HepG2 (cell line): ENCODE measurements around the gene NR2F6. TPM values are rescaled to one million over a fixed set of nuclear protein-coding genes. Genes with fewer than 3 reads are reported as not detected.

Experiments used
- GMEB2 ChIP-seq: IDR thresholded peaks from 2 replicates; pipeline ENCODE4 v1.6.1; 2016; ENCODE audit warnings: missing biosample characterization, missing genetic modification reagents, low read depth
- KIAA2018 ChIP-seq: sonication (generic); formaldehyde crosslinking; IDR thresholded peaks from 2 replicates; pipeline ENCODE4 v1.5.0; 2020; ENCODE audit warnings: mild to moderate bottlenecking, missing genetic modification reagents, borderline replicate concordance
- PRDM15 ChIP-seq: sonication (generic); formaldehyde crosslinking; IDR thresholded peaks from 2 replicates; pipeline ENCODE4 v1.4.0; 2020; ENCODE audit warnings: missing genetic modification reagents
- ZNF138 ChIP-seq: sonication (generic); formaldehyde crosslinking; IDR thresholded peaks from 2 replicates; pipeline ENCODE4 v1.5.0; 2020; ENCODE audit warnings: mild to moderate bottlenecking, low read depth, missing genetic modification reagents
- ZNF670 ChIP-seq: sonication (generic); formaldehyde crosslinking; IDR thresholded peaks from 2 replicates; pipeline ENCODE4 v1.8.0; 2022; ENCODE audit warnings: mild to moderate bottlenecking, missing genetic modification reagents, borderline replicate concordance
- polyA plus RNA-seq, 8 experiments: library from polyadenylated mRNA; depleted of rRNA in 3 of 8; stranded (reverse) in 7 of 8; unstranded in 1 of 8; fragments of >200 nt; fragmentation: Illumina TruSeq in 4 of 8; extraction: Trizol in 4 of 8; gene quantifications; 2 replicates each; pipeline versions ENCODE4 v1.2.1 to v1.2.3, GENCODE V29; 2011 to 2016; ENCODE audit warnings: low read depth in 4 of 8, missing spikeins in 1 of 8, mixed read lengths in 1 of 8; ENCODE audit not compliant: insufficient read depth in 1 of 8
- total RNA-seq, 5 experiments: library from RNA; depleted of rRNA; stranded (reverse); fragments of >200 nt; fragmentation: Illumina TruSeq; extraction: Trizol; gene quantifications; 2 replicates each; pipeline ENCODE4 v1.2.3, GENCODE V29; 2016; ENCODE audit warnings: low read depth in 1 of 5
- TF ChIP-seq, protein P1 (sequence below): sonication (generic); formaldehyde crosslinking; IDR thresholded peaks from 2 replicates; pipeline ENCODE4 v1.5.0; 2020; ENCODE audit warnings: missing genetic modification reagents
- TF ChIP-seq, protein P2 (sequence below): sonication (generic); formaldehyde crosslinking; IDR thresholded peaks from 2 replicates; pipeline ENCODE4 v1.8.0; 2023; ENCODE audit warnings: mild to moderate bottlenecking, missing genetic modification reagents

NR2F6 gene
- total and polyA plus RNA-seq, 2 of the 13 experiments (the other 11 are each of a cell fraction or from before 2014, with no cell fraction given) = 30.9 to 72.4 TPM

- TF ChIP-seq PRDM15 = no peak
- TF ChIP-seq, protein P1, sequence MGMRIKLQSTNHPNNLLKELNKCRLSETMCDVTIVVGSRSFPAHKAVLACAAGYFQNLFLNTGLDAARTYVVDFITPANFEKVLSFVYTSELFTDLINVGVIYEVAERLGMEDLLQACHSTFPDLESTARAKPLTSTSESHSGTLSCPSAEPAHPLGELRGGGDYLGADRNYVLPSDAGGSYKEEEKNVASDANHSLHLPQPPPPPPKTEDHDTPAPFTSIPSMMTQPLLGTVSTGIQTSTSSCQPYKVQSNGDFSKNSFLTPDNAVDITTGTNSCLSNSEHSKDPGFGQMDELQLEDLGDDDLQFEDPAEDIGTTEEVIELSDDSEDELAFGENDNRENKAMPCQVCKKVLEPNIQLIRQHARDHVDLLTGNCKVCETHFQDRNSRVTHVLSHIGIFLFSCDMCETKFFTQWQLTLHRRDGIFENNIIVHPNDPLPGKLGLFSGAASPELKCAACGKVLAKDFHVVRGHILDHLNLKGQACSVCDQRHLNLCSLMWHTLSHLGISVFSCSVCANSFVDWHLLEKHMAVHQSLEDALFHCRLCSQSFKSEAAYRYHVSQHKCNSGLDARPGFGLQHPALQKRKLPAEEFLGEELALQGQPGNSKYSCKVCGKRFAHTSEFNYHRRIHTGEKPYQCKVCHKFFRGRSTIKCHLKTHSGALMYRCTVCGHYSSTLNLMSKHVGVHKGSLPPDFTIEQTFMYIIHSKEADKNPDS (CRISPR knock-in tag) = no peak
- TF ChIP-seq KIAA2018 (CRISPR knock-in tag) = no peak
- TF ChIP-seq ZNF138 (CRISPR knock-in tag) = no peak
- TF ChIP-seq, protein P2, sequence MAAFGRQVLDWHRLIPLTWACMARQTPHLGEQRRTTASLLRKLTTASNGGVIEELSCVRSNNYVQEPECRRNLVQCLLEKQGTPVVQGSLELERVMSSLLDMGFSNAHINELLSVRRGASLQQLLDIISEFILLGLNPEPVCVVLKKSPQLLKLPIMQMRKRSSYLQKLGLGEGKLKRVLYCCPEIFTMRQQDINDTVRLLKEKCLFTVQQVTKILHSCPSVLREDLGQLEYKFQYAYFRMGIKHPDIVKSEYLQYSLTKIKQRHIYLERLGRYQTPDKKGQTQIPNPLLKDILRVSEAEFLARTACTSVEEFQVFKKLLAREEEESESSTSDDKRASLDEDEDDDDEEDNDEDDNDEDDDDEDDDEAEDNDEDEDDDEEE (CRISPR knock-in tag) = 0 out of 2 replicates have a peak, but pooled peaks have one; percentile 22
- TF ChIP-seq GMEB2 = no peak
- 0 out of 2 replicates have a peak, but pooled peaks have one; percentile 1 for TF ChIP-seq ZNF670 (CRISPR knock-in tag)
Measured at GRCh38 chr19:17244618-17245534, 843 bp downstream of the NR2F6 start (continued).
